Breast epithelium (tissue), 4 donors: ENCODE results near the gene NLRX1. TPM values are rescaled to one million over a fixed set of nuclear protein-coding genes. Genes with fewer than 3 reads are reported as not detected.
"Not testable (repeated sequence)": the region's sequence is repeated elsewhere in the genome, so short reads cannot be mapped to it uniquely, and the experiment has no call there.

Source experiments
- DNase-seq, 2 donors: peaks; one replicate each; pipeline ENCODE4 v3.0.0-alpha.2; 2019; ENCODE audit warnings: low spot score in 2 of 2
- H3K27ac ChIP-seq, 2 donors: fragments of 200-600 bp; sonication (generic) in 1 of 2; one replicate each; pipeline ENCODE4 v1.5.1; 2016 to 2019; ENCODE audit warnings: mild to moderate bottlenecking in 1 of 2
- H3K27me3 ChIP-seq, 2 donors: fragments of 200-600 bp; sonication (generic) in 1 of 2; one replicate each; pipeline versions ENCODE4 v1.5.1 to v1.6.0; 2017 to 2019; ENCODE audit warnings: control low read depth in 1 of 2, mild to moderate bottlenecking in 1 of 2
- H3K36me3 ChIP-seq: fragments of 200-600 bp; one replicate; pipeline ENCODE4 v1.5.1; 2019
- H3K4me1 ChIP-seq, 2 donors: fragments of 200-600 bp; sonication (generic); one replicate each; pipeline ENCODE4 v1.5.1; 2016 to 2019; ENCODE audit warnings: control low read depth in 1 of 2
- H3K4me3 ChIP-seq, 3 donors: fragments of 200-600 bp; sonication (generic); 1 replicate in 2 of 3; 2 replicates in 1 of 3; pipeline ENCODE4 v1.5.1; 2016 to 2019; ENCODE audit warnings: mild to moderate bottlenecking in 3 of 3, moderate library complexity in 2 of 3
- H3K9me3 ChIP-seq, 2 donors: fragments of 200-600 bp; sonication (generic) in 1 of 2; one replicate each; pipeline ENCODE4 v1.5.1; 2016 to 2019; ENCODE audit warnings: control low read depth in 1 of 2
- CTCF ChIP-seq, 3 donors: fragments of 450-650 bp; IDR thresholded peaks; one replicate each; pipeline ENCODE4 v1.5.1; 2016 to 2017; ENCODE audit warnings: antibody characterized with exemption in 3 of 3, mild to moderate bottlenecking in 3 of 3, moderate library complexity in 3 of 3
- POLR2A ChIP-seq: fragments of 450-650 bp; IDR thresholded peaks from one replicate; pipeline ENCODE4 v1.6.1; 2016; ENCODE audit warnings: antibody characterized with exemption, mild to moderate bottlenecking, moderate library complexity
- POLR2AphosphoS5 ChIP-seq, 3 donors: sonication (generic); formaldehyde crosslinking; IDR thresholded peaks; one replicate each; pipeline ENCODE4 v1.6.1; 2017; ENCODE audit warnings: antibody characterized with exemption in 3 of 3
- intact Hi-C: fragments of 100-400 bp; cut with DNase I; formaldehyde crosslinking; loops from one replicate; pipeline ENCODE4 v1.15.1; 2023; ENCODE audit warnings: low total_unique reads
- total RNA-seq, 3 donors: library from RNA; depleted of rRNA; stranded (reverse); fragments of >200 nt; gene quantifications; one replicate each; pipeline ENCODE4 v1.1.0, GENCODE V29; 2016

NLRX1 gene
- total RNA-seq, 3 donors from 2014 or later = 11.5 to 16.1 (median 13.3) TPM

GRCh38 chr11:119222891-119223290, 54.4 kb downstream of the NLRX1 start:
- no peaks in the 10 kb centered on the region for H3K36me3 ChIP-seq
- intact Hi-C loops = loop anchor here (10.0 kb wide), 1 partner anchor 742 kb away; no protein-coding TSS in a partner anchor
- H3K27ac ChIP-seq = peak overlapping the region in 1 of 2 donors; percentile 32
- no peaks in the 10 kb centered on the region for H3K9me3 ChIP-seq
- no peaks in the 10 kb centered on the region for H3K27me3 ChIP-seq
- H3K4me3 ChIP-seq = no peak overlapping the region
- DNase-seq = no peak
- H3K4me1 ChIP-seq = no peaks in the 10 kb centered on the region
- TF ChIP-seq CTCF (IDR thresholded peaks at IDR 0.05) (no peak), POLR2AphosphoS5 (IDR thresholded peaks at IDR 0.05) (no peak), POLR2A (no peak)

DNA sequence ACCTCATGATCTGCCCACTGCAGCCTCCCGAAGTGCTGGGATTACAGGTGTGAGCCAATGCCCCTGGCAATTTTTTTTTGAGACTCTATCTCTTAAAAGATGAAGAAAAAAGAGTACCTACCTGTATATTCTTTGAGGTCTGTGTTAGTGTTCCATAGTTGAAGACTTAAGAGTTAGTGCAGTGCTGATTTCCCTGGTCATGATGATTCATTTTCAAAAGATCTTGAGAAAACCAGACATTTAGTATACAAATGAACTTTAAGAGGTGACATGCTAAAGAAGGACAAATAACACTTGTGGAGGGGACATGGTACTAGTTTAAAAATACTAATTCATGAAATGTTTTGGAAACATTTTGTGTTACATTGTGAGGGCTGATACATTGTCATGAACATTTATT, 55.3 kb downstream of the NLRX1 start:
- intact Hi-C loops = loop anchor here (10.0 kb wide), 1 partner anchor 741 kb away; no protein-coding TSS in a partner anchor
- no peaks in the 10 kb centered on the region for H3K4me1 ChIP-seq
- TF ChIP-seq CTCF (IDR thresholded peaks at IDR 0.05) = no peak
- no peak for TF ChIP-seq POLR2AphosphoS5 (IDR thresholded peaks at IDR 0.05)
- no peak for TF ChIP-seq POLR2A
- no peaks in the 10 kb centered on the region for H3K36me3 ChIP-seq
- no peaks in the 10 kb centered on the region for H3K9me3 ChIP-seq
- no peak for DNase-seq
- H3K4me3 ChIP-seq = no peak overlapping the region
- no peaks in the 10 kb centered on the region for H3K27me3 ChIP-seq
- H3K27ac ChIP-seq = no peak overlapping the region

- not testable (repeated sequence) for H3K36me3 ChIP-seq, H3K9me3 ChIP-seq, H3K27ac ChIP-seq
Observed at GRCh38 chr11:119228535-119229287, 60.2 kb downstream of the NLRX1 start.

GRCh38 chr11:119229288-119229672, 60.8 kb downstream of the NLRX1 start:
- Histone ChIP-seq H3K36me3 (no peaks in the 10 kb centered on the region), H3K4me1 (no peaks in the 10 kb centered on the region), H3K4me3 (no peak overlapping the region), H3K27me3 (no peaks in the 10 kb centered on the region), H3K9me3 (no peaks in the 10 kb centered on the region), H3K27ac (no peak overlapping the region)
- intact Hi-C loops = loop anchor here (10.0 kb wide), 1 partner anchor 736 kb away; no protein-coding TSS in a partner anchor
- DNase-seq = no peak
- no peak for TF ChIP-seq CTCF (IDR thresholded peaks at IDR 0.05)
- no peak for TF ChIP-seq POLR2AphosphoS5 (IDR thresholded peaks at IDR 0.05)
- no peak for TF ChIP-seq POLR2A

More at GRCh38 chr11:119228535-119229287, 60.2 kb downstream of the NLRX1 start:
- H3K27me3 ChIP-seq, H3K4me3 ChIP-seq, DNase-seq, H3K4me1 ChIP-seq: not testable (repeated sequence)
- intact Hi-C loops = loop anchor here (10.0 kb wide), 1 partner anchor 736 kb away; no protein-coding TSS in a partner anchor

DNA sequence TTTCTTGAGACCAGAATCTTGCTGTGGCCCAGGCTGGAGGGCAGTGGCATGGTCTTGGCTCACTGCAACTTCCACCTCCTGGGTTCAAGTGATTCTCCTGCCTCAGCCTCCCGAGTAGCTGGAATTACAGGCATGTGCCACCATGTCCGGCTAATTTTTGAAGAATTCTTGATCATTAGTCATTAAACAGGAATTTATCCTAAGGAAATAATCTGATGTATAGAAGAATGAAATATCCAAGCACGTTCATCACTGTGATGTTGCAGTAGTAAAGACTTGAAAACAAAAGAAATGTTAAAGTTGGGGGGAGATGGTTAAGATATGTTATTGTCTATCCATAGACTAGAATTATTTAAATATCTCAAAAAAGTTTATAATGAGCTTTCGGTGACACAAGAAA, 61.2 kb downstream of the NLRX1 start:
- intact Hi-C loops = loop anchor here (10.0 kb wide), 1 partner anchor 735 kb away; no protein-coding TSS in a partner anchor
- Histone ChIP-seq H3K36me3 (no peaks in the 10 kb centered on the region), H3K27me3 (no peaks in the 10 kb centered on the region), H3K4me3 (no peak overlapping the region), H3K9me3 (no peaks in the 10 kb centered on the region), H3K27ac (no peak overlapping the region), H3K4me1 (no peaks in the 10 kb centered on the region)
- no peak for DNase-seq
- no peak for TF ChIP-seq POLR2A
- TF ChIP-seq CTCF (IDR thresholded peaks at IDR 0.05) = no peak
- TF ChIP-seq POLR2AphosphoS5 (IDR thresholded peaks at IDR 0.05) = no peak

Other genes with a start within 250 kb of the NLRX1 start
- 10 to 100 TPM; 13.2 to 15.4 (median 13.3) TPM for gene BCL9L, start 242.8 kb upstream of the NLRX1 start, total RNA-seq
- gene UPK2, start 212.4 kb upstream of the NLRX1 start, total RNA-seq = not detected
- gene FOXR1, start 197.0 kb upstream of the NLRX1 start, total RNA-seq = not detected
- gene CENATAC, start 170.6 kb upstream of the NLRX1 start, total RNA-seq = 10 to 100 TPM; 42.9 to 75.4 (median 71.1) TPM
- 1,000 to 10,000 TPM; 1,984 to 3,403 (median 2,926) TPM for gene RPS25, start 150.4 kb upstream of the NLRX1 start, total RNA-seq
- gene TRAPPC4, start 150.0 kb upstream of the NLRX1 start, total RNA-seq = 10 to 100 TPM; 52.6 to 63.7 (median 60.0) TPM
- 10 to 100 TPM; 21.8 to 25.9 (median 25.3) TPM for gene SLC37A4, start 137.8 kb upstream of the NLRX1 start, total RNA-seq
- gene HYOU1, start 111.5 kb upstream of the NLRX1 start, total RNA-seq = 10 to 100 TPM; 37.0 to 73.7 (median 57.5) TPM
- gene VPS11, start 100.9 kb upstream of the NLRX1 start, total RNA-seq = 10 to 100 TPM; 38.0 to 53.9 (median 46.6) TPM
- gene HMBS, start 83.8 kb upstream of the NLRX1 start, total RNA-seq = 10 to 100 TPM in 1 of 3 donors, 1 to 10 TPM in 2; 5.6 to 21.6 (median 8.9) TPM
- 10 to 100 TPM; 18.4 to 32.5 (median 27.2) TPM for gene DPAGT1, start 66.9 kb upstream of the NLRX1 start, total RNA-seq
- 1 to 10 TPM; 5.1 to 6.9 (median 6.3) TPM for gene C2CD2L, start 61.4 kb upstream of the NLRX1 start, total RNA-seq
- 10 to 100 TPM; 17.9 to 29.6 (median 29.2) TPM for gene HINFP, start 47.1 kb upstream of the NLRX1 start, total RNA-seq
- under 1 TPM in 1 of 3 donors, not detected in 2; 0.16 TPM for gene ABCG4, start 19.7 kb upstream of the NLRX1 start, total RNA-seq
- 1 to 10 TPM in 2 of 3 donors, under 1 TPM in 1; 0.32 to 2.6 (median 1.2) TPM for gene NHERF4, start 16.8 kb downstream of the NLRX1 start, total RNA-seq
- gene CBL, start 37.6 kb downstream of the NLRX1 start, total RNA-seq = 10 to 100 TPM; 13.1 to 17.0 (median 14.3) TPM
- 1,000 to 10,000 TPM in 1 of 3 donors, 100 to 1,000 TPM in 2; 170 to 1,725 (median 408) TPM for gene MCAM, start 148.4 kb downstream of the NLRX1 start, total RNA-seq
- 10 to 100 TPM in 1 of 3 donors, 1 to 10 TPM in 2; 8.8 to 11.2 (median 9.7) TPM for gene RNF26, start 165.8 kb downstream of the NLRX1 start, total RNA-seq
- gene C1QTNF5, start 172.2 kb downstream of the NLRX1 start, total RNA-seq = 10 to 100 TPM; 14.3 to 55.0 (median 38.0) TPM
- gene MFRP, start 178.0 kb downstream of the NLRX1 start, total RNA-seq = under 1 TPM in 1 of 3 donors, not detected in 2; 0.16 TPM
- 1 to 10 TPM in 2 of 3 donors, under 1 TPM in 1; 0.48 to 3.8 (median 2.0) TPM for gene USP2, start 213.0 kb downstream of the NLRX1 start, total RNA-seq